Caco-2 (cell line): ENCODE results near the gene ADGRV1. TPM values are rescaled to one million over a fixed set of nuclear protein-coding genes. Genes with fewer than 3 reads are reported as not detected.

Experiments
- BruUV-seq: library from RNA; stranded (reverse); fragments of 400-500 nt; replicated peaks from 2 replicates; lab custom pipeline; 2021; lab: Mats Ljungman, UMichigan
- CTCF ChIA-PET: fragments of 300-600 bp; sonication (Branson Sonifier 250); formaldehyde crosslinking; loops from one replicate; lab custom pipeline; 2022; ENCODE audit warnings: antibody characterized with exemption; lab: Charles Lee
- POLR2A ChIA-PET: fragments of 300-600 bp; sonication (Branson Sonifier 250); formaldehyde crosslinking; loops from one replicate; lab custom pipeline; 2022; ENCODE audit warnings: antibody characterized with exemption; lab: Charles Lee
- DNase-seq, 2 experiments: peaks; one replicate each; pipeline versions ENCODE4 v3.0.0 to v3.0.0-alpha.2; 2020 to 2022
- H3K27me3 ChIP-seq: replicated peaks from 2 replicates; pipeline ENCODE4 v1.6.0; 2011; ENCODE audit warnings: low read length; ENCODE audit not compliant: control insufficient read depth, insufficient read depth
- H3K36me3 ChIP-seq: 2 replicates; pipeline ENCODE4 v1.5.1; 2011; ENCODE audit warnings: low read length; ENCODE audit not compliant: control insufficient read depth, insufficient read depth
- H3K4me1 ChIP-seq: fragments of 250-450 bp; sonication (Bioruptor Pico); 2 replicates; pipeline ENCODE4 v1.5.1; 2020; ENCODE audit warnings: mild to moderate bottlenecking
- H3K4me3 ChIP-seq: 2 replicates; pipeline ENCODE4 v1.5.1; 2011; ENCODE audit warnings: low read depth, mild to moderate bottlenecking, control low read depth, low read length
- H3K9me3 ChIP-seq: fragments of 250-450 bp; sonication (Bioruptor Pico); 2 replicates; pipeline ENCODE4 v1.5.1; 2020; ENCODE audit warnings: mild to moderate bottlenecking, moderate library complexity
- H3K27ac Mint-ChIP-seq: one replicate; pipeline ENCODE4 v1.8.0; 2022; ENCODE audit warnings: mixed read lengths; ENCODE audit not compliant: unreplicated experiment
- H3K27me3 Mint-ChIP-seq: one replicate; pipeline ENCODE4 v1.8.0; 2022; ENCODE audit warnings: mixed read lengths; ENCODE audit not compliant: insufficient read depth, unreplicated experiment
- H3K36me3 Mint-ChIP-seq: one replicate; pipeline ENCODE4 v1.8.0; 2022; ENCODE audit warnings: mild to moderate bottlenecking, mixed read lengths; ENCODE audit not compliant: insufficient read depth, unreplicated experiment
- H3K4me1 Mint-ChIP-seq: one replicate; pipeline ENCODE4 v1.8.0; 2022; ENCODE audit warnings: low read depth, mixed read lengths; ENCODE audit not compliant: unreplicated experiment
- H3K4me3 Mint-ChIP-seq: one replicate; pipeline ENCODE4 v1.8.0; 2022; ENCODE audit warnings: mild to moderate bottlenecking, moderate library complexity, mixed read lengths; ENCODE audit not compliant: unreplicated experiment
- H3K9me3 Mint-ChIP-seq: one replicate; pipeline ENCODE4 v1.8.0; 2022; ENCODE audit warnings: mixed read lengths; ENCODE audit not compliant: unreplicated experiment
- CTCF ChIP-seq, 2 experiments: fragments of 200-600 bp in 1 of 2; IDR thresholded peaks; 1 replicate in 1 of 2; 2 replicates in 1 of 2; pipeline versions ENCODE4 v1.5.1 to v1.8.0; 2011 to 2022; ENCODE audit warnings: antibody characterized with exemption in 1 of 2, control low read depth in 1 of 2, inconsistent platforms in 1 of 2, low read depth in 1 of 2, low read length in 1 of 2, mild to moderate bottlenecking in 1 of 2, moderate library complexity in 1 of 2; ENCODE audit not compliant: insufficient read depth in 1 of 2, severe bottlenecking in 1 of 2, unreplicated experiment in 1 of 2
- intact Hi-C: fragments of 100-400 bp; cut with micrococcal nuclease; formaldehyde crosslinking; loops from one replicate; pipeline ENCODE4 v1.10.0; 2022; ENCODE audit not compliant: unreplicated experiment
- total RNA-seq: library from RNA; stranded (reverse); gene quantifications from 2 replicates; pipeline ENCODE4 v1.2.3, GENCODE V29; 2022

Gene ADGRV1
- total RNA-seq, 1 experiment from 2014 or later, result 23.2 TPM

GRCh38 chr5:91095786-91096385 is 537.3 kb downstream of the ADGRV1 start:
- Mint-ChIP-seq H3K4me3 (no peak overlapping the region), H3K27me3 (no peaks in the 10 kb centered on the region), H3K9me3 (no peaks in the 10 kb centered on the region), H3K27ac (no peak overlapping the region), H3K36me3 (peaks cover 5% of the 10 kb centered on the region), H3K4me1 (peaks cover 25% of the 10 kb centered on the region)
- intact Hi-C loops, result no loop called here
- DNase-seq, result no peak
- H3K27me3 ChIP-seq, result no peaks in the 10 kb centered on the region
- no peak overlapping the region for H3K4me3 ChIP-seq
- TF ChIP-seq CTCF (IDR thresholded peaks at IDR 0.05; ENCODE audit: insufficient read depth in 1 of 2, low read depth in 1 of 2, low read length in 1 of 2, severe bottlenecking in 1 of 2, unreplicated experiment in 1 of 2), result no peak
- H3K36me3 ChIP-seq, result no peaks in the 10 kb centered on the region
- BruUV-seq, result no TSS peak
- ChIA-PET CTCF (no interaction called here), POLR2A (no interaction called here)
- peaks cover 14% of the 10 kb centered on the region; the same call in 1 of the 2 replicates for H3K4me1 ChIP-seq
- H3K9me3 ChIP-seq, result no peaks in the 10 kb centered on the region

- H3K4me1 Mint-ChIP-seq, result peaks cover 13% of the 10 kb centered on the region
- no TSS peak for BruUV-seq
- CTCF ChIA-PET, result interaction anchor here (1.1 kb wide), 1 partner anchor 287 kb away, joined by 3 read pairs; no protein-coding TSS in a partner anchor
Observed at GRCh38 chr5:91098541-91098940, 539.9 kb downstream of the ADGRV1 start.

More at GRCh38 chr5:91098541-91098940, 539.9 kb downstream of the ADGRV1 start:
- H3K9me3 ChIP-seq, result no peaks in the 10 kb centered on the region
- H3K4me3 Mint-ChIP-seq, result no peak overlapping the region
- no peak for DNase-seq
- no peak overlapping the region for H3K27ac Mint-ChIP-seq
- POLR2A ChIA-PET, result no interaction called here
- H3K27me3 ChIP-seq, result no peaks in the 10 kb centered on the region
- H3K36me3 ChIP-seq, result no peaks in the 10 kb centered on the region
- H3K4me1 ChIP-seq, result peaks cover 8% of the 10 kb centered on the region; the same call in 1 of the 2 replicates
- no peak for TF ChIP-seq CTCF (IDR thresholded peaks at IDR 0.05; ENCODE audit: insufficient read depth in 1 of 2, low read depth in 1 of 2, low read length in 1 of 2, severe bottlenecking in 1 of 2, unreplicated experiment in 1 of 2)
- no peaks in the 10 kb centered on the region for H3K9me3 Mint-ChIP-seq
- H3K27me3 Mint-ChIP-seq, result no peaks in the 10 kb centered on the region
- no peak overlapping the region for H3K4me3 ChIP-seq
- peaks cover under 1% of the 10 kb centered on the region for H3K36me3 Mint-ChIP-seq
- intact Hi-C loops, result no loop called here
